Ishikawa (cell line): ENCODE measurements around the gene CDADC1.

Experiments
- CEBPB ChIP-seq: IDR thresholded peaks from 2 replicates; pipeline ENCODE4 v1.6.1; 2012
- CREB1 ChIP-seq: IDR thresholded peaks from 2 replicates; pipeline ENCODE4 v1.6.1; 2012; ENCODE audit warnings: low read depth
- EGR1 ChIP-seq: IDR thresholded peaks from 2 replicates; pipeline ENCODE4 v1.6.1; 2012
- EP300 ChIP-seq: IDR thresholded peaks from 2 replicates; pipeline ENCODE4 v1.6.1; 2012; ENCODE audit warnings: borderline replicate concordance
- FOXM1 ChIP-seq: IDR thresholded peaks from 2 replicates; pipeline ENCODE4 v1.6.1; 2012; ENCODE audit warnings: low read depth, borderline replicate concordance
- NFIC ChIP-seq: IDR thresholded peaks from 2 replicates; pipeline ENCODE4 v1.6.1; 2012
- RAD21 ChIP-seq: IDR thresholded peaks from 2 replicates; pipeline ENCODE4 v1.6.1; 2012; ENCODE audit warnings: low read depth
- REST ChIP-seq: IDR thresholded peaks from 2 replicates; pipeline ENCODE4 v1.6.1; 2012; ENCODE audit warnings: low read depth, mild to moderate bottlenecking
- TAF1 ChIP-seq: IDR thresholded peaks from 2 replicates; pipeline ENCODE4 v1.6.1; 2012; ENCODE audit warnings: low read depth, mild to moderate bottlenecking
- TCF12 ChIP-seq: IDR thresholded peaks from 2 replicates; pipeline ENCODE4 v1.6.1; 2012; ENCODE audit warnings: low read depth
- TEAD4 ChIP-seq: IDR thresholded peaks from 2 replicates; pipeline ENCODE4 v1.6.1; 2012
- YY1 ChIP-seq: IDR thresholded peaks from 2 replicates; pipeline ENCODE4 v1.6.1; 2012; ENCODE audit warnings: low read depth
- ZBTB7A ChIP-seq: IDR thresholded peaks from 2 replicates; pipeline ENCODE4 v1.6.1; 2012; ENCODE audit warnings: low read depth
- TF ChIP-seq, protein P1 (sequence below): IDR thresholded peaks from 2 replicates; pipeline ENCODE4 v1.6.1; 2012
- TF ChIP-seq, protein P2 (sequence below): IDR thresholded peaks from 2 replicates; pipeline ENCODE4 v1.6.1; 2012

The CDADC1 gene

GRCh38 chr13:49320975-49321374 lies 73.2 kb downstream of the CDADC1 start:
- TF ChIP-seq TAF1 = no peak
- TF ChIP-seq, protein P1, sequence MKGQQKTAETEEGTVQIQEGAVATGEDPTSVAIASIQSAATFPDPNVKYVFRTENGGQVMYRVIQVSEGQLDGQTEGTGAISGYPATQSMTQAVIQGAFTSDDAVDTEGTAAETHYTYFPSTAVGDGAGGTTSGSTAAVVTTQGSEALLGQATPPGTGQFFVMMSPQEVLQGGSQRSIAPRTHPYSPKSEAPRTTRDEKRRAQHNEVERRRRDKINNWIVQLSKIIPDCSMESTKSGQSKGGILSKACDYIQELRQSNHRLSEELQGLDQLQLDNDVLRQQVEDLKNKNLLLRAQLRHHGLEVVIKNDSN = no peak
- TF ChIP-seq ZBTB7A = no peak
- no peak for TF ChIP-seq CEBPB
- no peak for TF ChIP-seq TCF12
- no peak for TF ChIP-seq TEAD4
- no peak for TF ChIP-seq CREB1
- no peak for TF ChIP-seq FOXM1
- no peak for TF ChIP-seq NFIC
- TF ChIP-seq EP300 = no peak
- TF ChIP-seq REST = no peak
- TF ChIP-seq, protein P2, sequence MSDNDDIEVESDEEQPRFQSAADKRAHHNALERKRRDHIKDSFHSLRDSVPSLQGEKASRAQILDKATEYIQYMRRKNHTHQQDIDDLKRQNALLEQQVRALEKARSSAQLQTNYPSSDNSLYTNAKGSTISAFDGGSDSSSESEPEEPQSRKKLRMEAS = no peak
- TF ChIP-seq EGR1 = no peak
- no peak for TF ChIP-seq RAD21
- no peak for TF ChIP-seq YY1

- TF ChIP-seq, protein P1 = no peak
- TF ChIP-seq, protein P2 = no peak
- TF ChIP-seq CREB1 (no peak), EGR1 (no peak), FOXM1 (no peak)
These were observed 75.0 kb downstream of the CDADC1 start for GRCh38 chr13:49322702-49323101.

GRCh38 chr13:49323344-49323743 lies 75.6 kb downstream of the CDADC1 start:
- TF ChIP-seq EGR1 (no peak), CREB1 (no peak), ZBTB7A (no peak), TAF1 (no peak), TEAD4 (no peak), YY1 (no peak), EP300 (no peak), NFIC (no peak), REST (no peak)
- TF ChIP-seq, protein P1 = no peak

DNA sequence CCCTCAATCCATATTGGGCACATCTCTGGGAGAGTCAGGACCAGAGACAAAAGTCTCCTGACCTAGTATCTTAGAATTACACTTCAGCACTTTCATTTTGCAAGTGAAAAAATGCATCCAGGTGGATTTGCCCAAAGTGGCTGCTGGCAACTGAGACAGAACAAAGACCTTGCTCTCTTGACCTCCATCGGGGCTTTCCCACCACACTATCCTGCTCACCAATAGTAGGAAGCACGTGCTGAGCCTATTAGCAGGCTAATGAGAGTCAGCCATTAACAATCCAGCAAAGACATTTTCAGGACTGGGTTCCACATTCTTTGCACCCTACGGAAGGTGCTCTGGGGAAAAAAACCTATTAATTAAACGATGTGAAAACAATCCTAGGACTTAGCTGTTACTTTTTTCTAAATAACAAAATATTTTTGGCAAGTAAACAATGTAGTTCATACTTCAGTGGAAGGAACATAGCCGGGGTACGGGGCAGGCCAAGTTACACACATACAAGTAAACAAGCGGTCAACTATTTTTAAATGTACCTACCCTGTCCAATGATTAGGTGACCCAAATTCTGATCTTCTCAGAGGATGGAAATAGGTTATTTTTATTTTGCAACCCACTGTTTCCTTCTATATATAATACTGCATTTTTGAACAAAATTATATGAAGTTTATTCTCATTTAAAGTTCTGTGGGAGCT lies 78.6 kb downstream of the CDADC1 start:
- no peak for TF ChIP-seq ZBTB7A
- no peak for TF ChIP-seq TCF12
- no peak for TF ChIP-seq RAD21
- no peak for TF ChIP-seq YY1
- no peak for TF ChIP-seq EP300
- TF ChIP-seq, protein P2 = no peak
- TF ChIP-seq CREB1 = no peak
- no peak for TF ChIP-seq EGR1
- no peak for TF ChIP-seq NFIC
- no peak for TF ChIP-seq TAF1
- no peak for TF ChIP-seq FOXM1
- TF ChIP-seq REST = no peak
- TF ChIP-seq TEAD4 = no peak
